Endothelial cell (in vitro differentiated cells): Measurements from ENCODE around the gene FFAR1. TPM values are rescaled to one million over a fixed set of nuclear protein-coding genes. Genes with fewer than 3 reads are reported as not detected.
A peak's percentile ranks its signal among the peaks of the same experiment; 100 is the strongest.

ENCODE experiments used
- DNase-seq: peaks from one replicate; pipeline ENCODE4 v3.0.0; 2021; ENCODE audit warnings: low spot score
- H3K27ac Mint-ChIP-seq: one replicate; pipeline ENCODE4 v1.8.0; 2021; ENCODE audit warnings: mixed read lengths, inconsistent platforms; ENCODE audit not compliant: unreplicated experiment
- H3K27me3 Mint-ChIP-seq: one replicate; pipeline ENCODE4 v1.8.0; 2021; ENCODE audit warnings: mild to moderate bottlenecking, moderate library complexity, mixed read lengths, inconsistent platforms; ENCODE audit not compliant: unreplicated experiment
- H3K36me3 Mint-ChIP-seq: one replicate; pipeline ENCODE4 v1.8.0; 2021; ENCODE audit warnings: mild to moderate bottlenecking, low read depth, mixed read lengths, inconsistent platforms; ENCODE audit not compliant: unreplicated experiment
- H3K4me1 Mint-ChIP-seq: one replicate; pipeline ENCODE4 v1.8.0; 2021; ENCODE audit warnings: mild to moderate bottlenecking, mixed read lengths, inconsistent platforms; ENCODE audit not compliant: unreplicated experiment
- H3K4me3 Mint-ChIP-seq: one replicate; pipeline ENCODE4 v1.8.0; 2021; ENCODE audit warnings: mild to moderate bottlenecking, mixed read lengths, inconsistent platforms; ENCODE audit not compliant: unreplicated experiment
- H3K9me3 Mint-ChIP-seq: one replicate; pipeline ENCODE4 v1.8.0; 2021; ENCODE audit warnings: mixed read lengths, inconsistent platforms; ENCODE audit not compliant: unreplicated experiment
- total RNA-seq: library from RNA; stranded (reverse); fragmentation: NEBNext Ultra II Directional; extraction: Animal tissue kit (Norgen Biotek cat#: 25700); gene quantifications from one replicate; pipeline ENCODE4 v1.2.1, GENCODE V29; 2021; ENCODE audit not compliant: unreplicated experiment
- TF ChIP-seq, protein P1 (sequence below): fragments of 200-600 bp; sonication (generic); IDR thresholded peaks from one replicate; pipeline ENCODE4 v1.5.0; 2021; ENCODE audit warnings: antibody characterized with exemption; ENCODE audit not compliant: unreplicated experiment

Gene FFAR1
- total RNA-seq, 1 donor from 2014 or later = not detected

DNA sequence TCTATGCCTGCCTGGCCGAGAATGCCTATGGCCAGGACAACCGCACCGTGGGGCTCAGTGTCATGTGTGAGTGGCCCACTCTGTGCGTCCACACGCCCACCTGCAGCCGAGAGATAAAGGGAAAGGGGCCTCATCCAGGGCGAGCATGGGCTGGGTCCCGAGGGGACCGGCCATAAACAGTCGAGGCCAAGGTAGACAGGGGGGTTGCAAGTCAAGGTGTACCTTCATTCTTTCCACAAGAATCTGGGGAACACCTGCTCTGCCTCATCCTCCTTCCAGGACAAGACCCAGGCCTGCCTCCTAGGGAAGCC is 47.4 kb upstream of the FFAR1 start:
- TF ChIP-seq, protein P1, sequence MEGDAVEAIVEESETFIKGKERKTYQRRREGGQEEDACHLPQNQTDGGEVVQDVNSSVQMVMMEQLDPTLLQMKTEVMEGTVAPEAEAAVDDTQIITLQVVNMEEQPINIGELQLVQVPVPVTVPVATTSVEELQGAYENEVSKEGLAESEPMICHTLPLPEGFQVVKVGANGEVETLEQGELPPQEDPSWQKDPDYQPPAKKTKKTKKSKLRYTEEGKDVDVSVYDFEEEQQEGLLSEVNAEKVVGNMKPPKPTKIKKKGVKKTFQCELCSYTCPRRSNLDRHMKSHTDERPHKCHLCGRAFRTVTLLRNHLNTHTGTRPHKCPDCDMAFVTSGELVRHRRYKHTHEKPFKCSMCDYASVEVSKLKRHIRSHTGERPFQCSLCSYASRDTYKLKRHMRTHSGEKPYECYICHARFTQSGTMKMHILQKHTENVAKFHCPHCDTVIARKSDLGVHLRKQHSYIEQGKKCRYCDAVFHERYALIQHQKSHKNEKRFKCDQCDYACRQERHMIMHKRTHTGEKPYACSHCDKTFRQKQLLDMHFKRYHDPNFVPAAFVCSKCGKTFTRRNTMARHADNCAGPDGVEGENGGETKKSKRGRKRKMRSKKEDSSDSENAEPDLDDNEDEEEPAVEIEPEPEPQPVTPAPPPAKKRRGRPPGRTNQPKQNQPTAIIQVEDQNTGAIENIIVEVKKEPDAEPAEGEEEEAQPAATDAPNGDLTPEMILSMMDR = no peak
- H3K4me1 Mint-ChIP-seq = peaks cover 13% of the 10 kb centered on the region

DNA sequence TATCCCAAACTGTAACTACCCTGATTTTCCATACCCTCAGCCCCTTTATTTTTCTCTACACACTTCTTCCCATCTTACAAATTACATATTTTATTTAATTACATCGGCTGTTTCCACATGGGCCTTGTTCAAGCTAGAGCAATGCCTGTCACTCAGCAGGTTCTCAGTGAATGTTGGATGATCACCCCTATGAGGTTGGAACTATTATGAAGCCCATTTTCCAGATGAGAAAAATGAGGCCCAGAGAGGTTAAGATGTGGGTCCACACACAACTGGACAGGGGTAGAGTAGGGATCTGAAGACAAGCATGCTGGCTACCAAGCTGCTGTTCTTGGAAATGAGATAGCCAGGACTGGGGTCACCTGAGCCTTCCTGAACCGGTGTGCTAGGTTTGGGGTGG is 45.7 kb upstream of the FFAR1 start:
- no peak for DNase-seq
- no peak overlapping the region for H3K4me3 Mint-ChIP-seq
- H3K4me1 Mint-ChIP-seq = peaks cover 13% of the 10 kb centered on the region
- H3K27me3 Mint-ChIP-seq = peaks cover 2% of the 10 kb centered on the region
- no peaks in the 10 kb centered on the region for H3K9me3 Mint-ChIP-seq
- H3K36me3 Mint-ChIP-seq = no peaks in the 10 kb centered on the region
- no peak overlapping the region for H3K27ac Mint-ChIP-seq
- TF ChIP-seq, protein P1 = no peak

More for the DNA sequence above, 47.4 kb upstream of the FFAR1 start:
- no peak for DNase-seq
- H3K27ac Mint-ChIP-seq = no peak overlapping the region
- no peaks in the 10 kb centered on the region for H3K9me3 Mint-ChIP-seq
- H3K36me3 Mint-ChIP-seq = no peaks in the 10 kb centered on the region
- no peak overlapping the region for H3K4me3 Mint-ChIP-seq
- H3K27me3 Mint-ChIP-seq = peaks cover 2% of the 10 kb centered on the region

DNA sequence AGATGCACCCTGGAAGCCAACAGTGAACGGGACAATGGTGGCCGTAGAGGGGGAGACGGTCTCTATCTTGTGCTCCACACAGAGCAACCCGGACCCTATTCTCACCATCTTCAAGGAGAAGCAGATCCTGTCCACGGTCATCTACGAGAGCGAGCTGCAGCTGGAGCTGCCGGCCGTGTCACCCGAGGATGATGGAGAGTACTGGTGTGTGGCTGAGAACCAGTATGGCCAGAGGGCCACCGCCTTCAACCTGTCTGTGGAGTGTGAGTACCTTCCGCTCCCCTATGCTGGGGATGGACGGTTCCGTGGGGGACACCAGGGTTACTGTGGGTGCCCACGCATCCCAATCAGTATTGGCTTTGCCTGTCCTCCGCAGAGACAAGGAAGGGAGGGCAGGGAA is 45.3 kb upstream of the FFAR1 start:
- no peak overlapping the region for H3K27ac Mint-ChIP-seq
- peaks cover 13% of the 10 kb centered on the region for H3K4me1 Mint-ChIP-seq
- no peak overlapping the region for H3K4me3 Mint-ChIP-seq
- no peak for DNase-seq
- no peaks in the 10 kb centered on the region for H3K9me3 Mint-ChIP-seq
- TF ChIP-seq, protein P1 = no peak
- H3K36me3 Mint-ChIP-seq = no peaks in the 10 kb centered on the region
- peaks cover 2% of the 10 kb centered on the region for H3K27me3 Mint-ChIP-seq

DNA sequence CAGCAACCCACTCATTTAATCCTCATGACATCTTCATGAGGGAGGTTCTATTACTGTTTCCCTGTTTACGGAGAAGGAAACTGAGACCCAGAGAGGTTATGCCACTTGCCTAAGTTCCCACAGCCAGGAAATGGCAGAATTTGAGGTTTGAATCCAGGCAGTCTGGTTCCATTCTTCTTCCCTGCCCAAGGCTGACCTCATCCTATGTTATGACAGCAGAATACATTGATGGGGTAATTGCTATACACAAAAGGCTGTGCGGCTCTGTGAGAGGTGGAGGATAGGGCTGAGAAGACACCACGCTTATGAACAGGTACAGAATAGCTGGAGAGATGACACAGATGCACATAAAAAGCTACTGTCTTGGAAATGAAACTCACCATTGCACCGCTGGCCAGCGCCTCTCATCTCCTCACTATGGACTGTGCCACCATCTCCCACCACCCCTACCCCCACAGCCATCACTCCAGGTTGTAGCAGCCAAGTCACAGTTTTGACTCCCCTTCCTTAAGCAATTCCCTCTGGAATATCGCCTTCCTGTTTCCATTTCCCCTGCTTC is 44.3 kb upstream of the FFAR1 start:
- TF ChIP-seq, protein P1 = no peak
- peak overlapping the region; percentile 33 for H3K4me3 Mint-ChIP-seq
- no peaks in the 10 kb centered on the region for H3K9me3 Mint-ChIP-seq
- H3K36me3 Mint-ChIP-seq = no peaks in the 10 kb centered on the region
- peaks cover 2% of the 10 kb centered on the region for H3K27me3 Mint-ChIP-seq
- no peak overlapping the region for H3K27ac Mint-ChIP-seq
- no peak for DNase-seq
- peaks cover 13% of the 10 kb centered on the region for H3K4me1 Mint-ChIP-seq

- H3K27ac Mint-ChIP-seq = peak overlapping the region; percentile 7
- peaks cover 13% of the 10 kb centered on the region for H3K4me1 Mint-ChIP-seq
- TF ChIP-seq, protein P1 = no peak
- no peak for DNase-seq
- H3K9me3 Mint-ChIP-seq = no peaks in the 10 kb centered on the region
- no peaks in the 10 kb centered on the region for H3K36me3 Mint-ChIP-seq
- H3K27me3 Mint-ChIP-seq = peaks cover 2% of the 10 kb centered on the region
- peak overlapping the region; percentile 33 for H3K4me3 Mint-ChIP-seq
Observed at GRCh38 chr19:35304036-35304435, 43.7 kb upstream of the FFAR1 start.
